Fibroblast of villous mesenchyme (primary cell): ENCODE results near the gene ISOC2. TPM values are rescaled to one million over a fixed set of nuclear protein-coding genes. Genes with fewer than 3 reads are reported as not detected.
"Not testable (repeated sequence)": the region's sequence is repeated elsewhere in the genome, so short reads cannot be mapped to it uniquely, and the experiment has no call there.

Experiments used
- DNase-seq: peaks from one replicate; pipeline ENCODE4 v3.0.0-alpha.2; 2010; ENCODE audit warnings: low read depth
- H3K4me3 ChIP-seq: 2 replicates; pipeline ENCODE4 v1.5.1; 2011; ENCODE audit warnings: low read depth, mild to moderate bottlenecking, low read length
- total RNA-seq: library from RNA; depleted of rRNA; stranded (reverse); fragments of >200 nt; gene quantifications from 2 replicates; pipeline ENCODE4 v1.2.3, GENCODE V29; 2012
- TF ChIP-seq, protein P1 (sequence below): IDR thresholded peaks from 2 replicates; pipeline ENCODE4 v1.5.1; 2012; ENCODE audit warnings: low read depth, mild to moderate bottlenecking, low read length; ENCODE audit not compliant: insufficient read depth

Gene ISOC2
- total RNA-seq, 1 donor, result 57.9 TPM

DNA sequence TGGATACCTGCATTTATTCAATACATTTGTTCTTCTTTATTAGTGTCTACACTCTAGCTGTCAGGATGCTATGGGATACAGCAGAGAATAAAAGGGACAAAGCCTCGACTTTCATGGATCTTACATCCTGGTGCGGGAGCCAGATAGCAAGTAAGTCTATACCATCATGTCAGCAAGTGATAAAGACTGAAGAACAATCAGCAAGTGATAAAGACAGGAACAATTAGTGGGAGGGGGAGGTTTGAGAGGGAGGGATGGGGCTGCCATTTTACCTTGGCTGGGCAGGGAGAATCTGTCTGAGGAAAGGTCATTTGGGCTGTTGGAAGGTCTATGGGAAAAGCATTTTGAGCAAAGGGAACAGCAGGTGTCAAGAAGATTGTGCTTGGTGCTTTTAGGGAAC, 51.3 kb downstream of the ISOC2 start:
- TF ChIP-seq, protein P1, sequence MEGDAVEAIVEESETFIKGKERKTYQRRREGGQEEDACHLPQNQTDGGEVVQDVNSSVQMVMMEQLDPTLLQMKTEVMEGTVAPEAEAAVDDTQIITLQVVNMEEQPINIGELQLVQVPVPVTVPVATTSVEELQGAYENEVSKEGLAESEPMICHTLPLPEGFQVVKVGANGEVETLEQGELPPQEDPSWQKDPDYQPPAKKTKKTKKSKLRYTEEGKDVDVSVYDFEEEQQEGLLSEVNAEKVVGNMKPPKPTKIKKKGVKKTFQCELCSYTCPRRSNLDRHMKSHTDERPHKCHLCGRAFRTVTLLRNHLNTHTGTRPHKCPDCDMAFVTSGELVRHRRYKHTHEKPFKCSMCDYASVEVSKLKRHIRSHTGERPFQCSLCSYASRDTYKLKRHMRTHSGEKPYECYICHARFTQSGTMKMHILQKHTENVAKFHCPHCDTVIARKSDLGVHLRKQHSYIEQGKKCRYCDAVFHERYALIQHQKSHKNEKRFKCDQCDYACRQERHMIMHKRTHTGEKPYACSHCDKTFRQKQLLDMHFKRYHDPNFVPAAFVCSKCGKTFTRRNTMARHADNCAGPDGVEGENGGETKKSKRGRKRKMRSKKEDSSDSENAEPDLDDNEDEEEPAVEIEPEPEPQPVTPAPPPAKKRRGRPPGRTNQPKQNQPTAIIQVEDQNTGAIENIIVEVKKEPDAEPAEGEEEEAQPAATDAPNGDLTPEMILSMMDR, result no peak
- H3K4me3 ChIP-seq, result no peak overlapping the region
- DNase-seq, result no peak

DNA sequence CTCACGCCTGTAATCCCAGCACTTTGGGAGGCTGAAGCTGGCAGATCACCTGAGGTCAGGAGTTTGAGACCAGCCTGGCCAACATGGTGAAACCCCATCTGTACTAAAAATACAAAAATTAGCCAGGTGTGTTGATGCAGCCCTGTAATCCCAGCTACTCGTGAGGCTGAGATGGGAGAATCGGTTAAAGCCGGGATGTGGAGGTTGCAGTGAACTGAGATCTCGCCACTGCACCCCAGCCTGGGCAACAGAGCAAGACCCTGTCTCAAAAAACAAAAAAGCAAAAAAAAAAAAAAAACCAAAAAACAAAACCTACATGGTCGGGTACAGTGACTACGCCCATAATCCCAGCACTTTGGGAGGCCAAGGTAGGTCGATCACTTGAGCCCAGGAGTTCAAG, 52.3 kb downstream of the ISOC2 start:
- H3K4me3 ChIP-seq, DNase-seq: not testable (repeated sequence)

DNA sequence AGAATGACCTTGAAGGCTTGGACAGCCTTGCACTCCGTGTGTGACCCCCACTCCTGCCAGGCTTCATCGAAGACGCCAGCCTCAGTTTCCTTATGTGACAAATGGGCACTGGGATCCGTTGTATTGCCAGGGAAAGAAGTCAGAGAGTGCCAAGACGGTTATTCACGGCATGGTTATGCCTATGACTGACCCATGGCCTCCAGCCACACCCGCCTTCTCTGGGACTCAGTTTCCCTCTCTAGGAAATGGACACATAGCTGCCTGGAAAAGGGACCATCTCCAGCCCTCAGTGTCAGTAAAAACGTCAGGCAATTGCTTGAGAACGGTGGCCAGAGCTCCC, 52.9 kb downstream of the ISOC2 start:
- no peak for DNase-seq
- TF ChIP-seq, protein P1, result no peak
- H3K4me3 ChIP-seq, result peak overlapping the region; percentile 58

DNA sequence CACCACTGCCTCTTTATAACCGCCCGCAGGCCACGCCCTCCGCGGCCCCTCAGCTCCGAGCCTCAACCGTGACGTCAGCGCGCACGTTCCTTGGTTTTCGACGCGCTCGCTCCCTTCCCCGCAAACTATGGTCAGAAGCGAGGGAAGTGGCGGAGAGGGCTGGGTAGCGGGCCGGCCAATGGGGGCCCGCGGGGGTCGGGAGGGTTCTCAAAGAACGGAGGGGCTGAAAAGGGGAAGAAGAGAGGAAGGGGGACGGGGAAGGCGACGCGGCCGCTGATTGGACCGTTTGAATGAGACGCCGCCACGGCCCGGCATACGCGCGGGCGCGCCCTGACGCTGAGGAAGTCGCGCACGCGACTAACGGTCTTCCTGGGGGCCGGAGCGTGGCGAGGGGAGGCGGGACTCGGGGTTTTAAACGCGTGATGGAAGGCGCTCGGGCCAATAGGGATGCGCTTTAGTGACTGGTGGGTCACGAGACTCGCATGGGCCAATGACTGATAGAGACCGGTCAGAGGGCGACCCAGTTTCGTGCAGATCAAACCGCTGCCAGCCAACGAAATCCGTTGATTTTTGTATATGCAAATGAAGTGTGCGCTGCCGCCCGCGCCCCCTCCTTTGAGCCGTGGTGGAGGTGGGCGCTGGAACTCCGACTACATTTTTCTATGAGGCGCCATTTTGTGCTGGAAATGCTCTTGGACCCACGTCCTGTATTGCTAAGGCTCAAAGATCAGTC, 53.5 kb downstream of the ISOC2 start:
- peak overlapping the region; percentile 82 for H3K4me3 ChIP-seq
- TF ChIP-seq, protein P1, result no peak
- DNase-seq, result peak; percentile 99

DNA sequence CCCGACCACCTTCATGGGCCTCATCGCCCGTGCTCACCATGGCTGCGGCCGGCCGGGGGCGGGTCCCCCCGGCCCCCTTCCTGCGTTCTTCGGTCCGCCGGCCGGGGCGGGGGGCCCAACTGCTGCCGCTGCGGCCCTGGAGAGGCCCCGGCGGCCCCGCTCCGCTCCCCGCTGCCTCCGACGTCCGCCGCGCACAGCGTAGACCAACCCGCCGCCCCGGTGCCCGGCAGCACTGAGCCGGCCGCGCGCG, 54.0 kb downstream of the ISOC2 start, which contains the start of gene UBE2S:
Gene UBE2S, minus strand, starts transcription at position 239 of the 250 bp plus-strand sequence. Its CDS starts 199 bp downstream, at position 40.
- DNase-seq, result not testable (repeated sequence)
- H3K4me3 ChIP-seq, result peak within 1 kb of the TSS; percentile 82

DNA sequence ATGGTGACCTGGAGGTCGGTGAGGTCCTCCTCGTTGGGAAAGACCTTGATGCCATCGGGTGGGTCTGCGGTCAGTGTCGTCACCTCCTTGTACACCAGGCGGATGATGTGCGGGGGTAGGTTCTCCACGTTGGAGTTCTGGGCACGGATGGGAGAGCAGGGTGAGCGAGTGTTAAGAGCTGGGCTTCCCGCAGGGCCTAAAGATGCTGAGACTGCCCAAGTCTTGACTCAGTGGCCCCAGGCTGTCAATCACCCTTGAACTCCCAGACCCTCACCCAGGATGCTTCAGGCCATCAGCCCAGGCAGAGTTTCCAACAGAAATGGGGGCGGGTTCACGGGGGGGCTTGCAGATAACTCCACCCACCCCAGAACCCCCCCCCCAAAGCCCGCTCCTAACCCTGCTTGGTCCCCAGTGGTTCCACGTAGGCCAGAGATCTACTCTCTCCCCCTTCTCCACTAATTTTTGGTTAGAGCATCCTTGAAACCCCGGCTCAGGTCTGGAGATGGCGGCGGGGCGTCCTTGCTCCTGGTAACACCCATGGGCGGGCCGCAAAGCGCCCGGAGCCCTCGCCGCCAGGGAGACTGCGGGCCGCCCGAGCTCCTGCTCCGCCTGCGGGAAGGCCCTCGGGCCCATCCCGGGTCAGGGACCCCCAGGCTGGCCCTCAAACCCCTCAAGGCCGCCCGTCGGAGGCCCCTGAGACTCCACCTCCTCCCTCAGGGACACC, 54.5 kb downstream of the ISOC2 start:
- H3K4me3 ChIP-seq, result peak overlapping the region; percentile 82
- TF ChIP-seq, protein P1, result no peak
- peak; percentile 39 for DNase-seq

DNA sequence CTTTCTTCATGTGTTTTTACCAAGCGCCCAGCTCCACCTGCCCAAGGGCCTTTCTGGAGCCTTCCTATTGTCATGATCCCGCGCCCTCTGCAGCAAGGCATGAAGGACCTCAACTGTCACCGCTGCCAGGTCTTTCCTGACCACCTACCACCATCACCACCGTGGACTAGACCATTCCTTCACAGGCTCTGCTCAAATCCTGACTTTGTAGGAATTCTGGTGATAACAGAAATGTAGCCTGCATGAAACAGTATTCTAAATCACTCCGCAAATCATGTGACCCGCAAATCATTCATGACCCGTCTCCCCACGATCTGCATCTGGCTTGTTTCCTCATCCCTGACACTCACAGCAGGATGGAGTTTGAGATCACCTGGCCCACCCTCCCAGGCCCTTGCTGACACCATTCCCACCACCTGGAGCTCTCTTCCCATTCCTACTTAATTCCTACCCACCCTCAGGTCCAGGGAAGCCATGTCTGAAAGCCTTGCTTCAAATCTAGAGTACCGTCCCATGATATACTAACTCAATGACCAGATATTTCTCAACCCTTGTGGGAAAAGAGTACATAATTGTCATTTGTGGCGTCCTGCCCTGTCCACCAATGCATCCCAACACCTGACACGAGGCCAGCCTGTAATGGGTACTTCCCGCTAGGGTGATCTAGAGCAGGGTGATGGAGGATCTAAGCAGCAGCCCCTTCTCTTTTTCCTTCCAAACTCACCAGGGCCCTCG, 55.2 kb downstream of the ISOC2 start:
- DNase-seq, result no peak
- TF ChIP-seq, protein P1, result no peak

More for the DNA sequence above, 55.2 kb downstream of the ISOC2 start:
- peak overlapping the region; percentile 82 for H3K4me3 ChIP-seq
